Liver (tissue), 9 donors: ENCODE data around the gene PIWIL4. TPM values are rescaled to one million over a fixed set of nuclear protein-coding genes. Genes with fewer than 3 reads are reported as not detected.

Source experiments
- DNase-seq: peaks from one replicate; pipeline ENCODE4 v3.0.0-alpha.2; 2017; ENCODE audit warnings: low spot score
- H3K27ac ChIP-seq, 2 donors: one replicate each; pipeline ENCODE4 v1.7.0; 2013; ENCODE audit warnings: inconsistent platforms in 2 of 2, low read length in 2 of 2, control low read depth in 1 of 2, low read depth in 1 of 2, mild to moderate bottlenecking in 1 of 2
- H3K27me3 ChIP-seq, 4 donors: one replicate each; pipeline versions ENCODE4 v1.6.1 to v1.7.0; 2013; ENCODE audit warnings: low read length in 3 of 4, inconsistent platforms in 1 of 4, mild to moderate bottlenecking in 1 of 4, moderate library complexity in 1 of 4; ENCODE audit not compliant: control insufficient read depth in 4 of 4, insufficient read depth in 4 of 4
- H3K36me3 ChIP-seq, 4 donors: one replicate each; pipeline versions ENCODE4 v1.6.1 to v1.7.0; 2013; ENCODE audit warnings: low read length in 3 of 4, mild to moderate bottlenecking in 3 of 4, low read depth in 1 of 4, moderate library complexity in 1 of 4; ENCODE audit not compliant: control insufficient read depth in 4 of 4, insufficient read depth in 3 of 4
- H3K4me1 ChIP-seq, 4 donors: one replicate each; pipeline versions ENCODE4 v1.6.1 to v1.7.0; 2013; ENCODE audit warnings: low read length in 3 of 4, mild to moderate bottlenecking in 3 of 4, moderate library complexity in 1 of 4; ENCODE audit not compliant: control insufficient read depth in 4 of 4, insufficient read depth in 4 of 4
- H3K4me3 ChIP-seq, 3 donors: one replicate each; pipeline versions ENCODE4 v1.6.1 to v1.7.0; 2013; ENCODE audit warnings: low read length in 3 of 3, control low read depth in 1 of 3, low read depth in 1 of 3, mild to moderate bottlenecking in 1 of 3
- H3K9ac ChIP-seq, 2 donors: one replicate each; pipeline ENCODE4 v1.7.0; 2013; ENCODE audit warnings: low read length in 2 of 2, mild to moderate bottlenecking in 2 of 2, moderate library complexity in 2 of 2, control low read depth in 1 of 2, low read depth in 1 of 2
- H3K9me3 ChIP-seq, 4 donors: one replicate each; pipeline versions ENCODE4 v1.6.1 to v1.7.0; 2013; ENCODE audit warnings: low read length in 3 of 4; ENCODE audit not compliant: control insufficient read depth in 4 of 4
- CTCF ChIP-seq: fragments of 150-350 bp; IDR thresholded peaks from 2 replicates; pipeline ENCODE4 v1.5.1; 2017; ENCODE audit warnings: improper control_type of control experiment, low read depth, low read length; ENCODE audit not compliant: missing input control
- EGR1 ChIP-seq, 2 donors: IDR thresholded peaks; 2 replicates each; pipeline ENCODE4 v1.6.1; 2016 to 2018; ENCODE audit warnings: antibody characterized with exemption in 2 of 2, low read depth in 2 of 2
- FOXA2 ChIP-seq: IDR thresholded peaks from 2 replicates; pipeline ENCODE4 v1.6.1; 2016; ENCODE audit warnings: antibody characterized with exemption
- GABPA ChIP-seq, 2 donors: IDR thresholded peaks in 1 of 2; conservative IDR thresholded peaks in 1 of 2; 2 replicates each; pipeline ENCODE4 v1.6.1; 2016; ENCODE audit warnings: antibody characterized with exemption in 2 of 2, mild to moderate bottlenecking in 1 of 2, moderate library complexity in 1 of 2
- HNF4A ChIP-seq, 2 donors: conservative IDR thresholded peaks; 2 replicates each; pipeline ENCODE4 v1.6.1; 2016; ENCODE audit warnings: antibody characterized with exemption in 2 of 2, mild to moderate bottlenecking in 2 of 2
- JUND ChIP-seq, 2 donors: IDR thresholded peaks; 2 replicates each; pipeline ENCODE4 v1.6.1; 2016; ENCODE audit warnings: antibody characterized with exemption in 2 of 2
- NR2F2 ChIP-seq: IDR thresholded peaks from 2 replicates; pipeline ENCODE4 v1.6.1; 2016; ENCODE audit warnings: antibody characterized with exemption
- RAD21 ChIP-seq, 2 donors: IDR thresholded peaks; 2 replicates each; pipeline ENCODE4 v1.6.1; 2016; ENCODE audit warnings: antibody characterized with exemption in 2 of 2, mild to moderate bottlenecking in 2 of 2
- REST ChIP-seq: IDR thresholded peaks from 2 replicates; pipeline ENCODE4 v1.6.1; 2016; ENCODE audit warnings: antibody characterized with exemption, mild to moderate bottlenecking
- RXRA ChIP-seq, 2 donors: IDR thresholded peaks; 2 replicates each; pipeline ENCODE4 v1.6.1; 2017 to 2018; ENCODE audit warnings: antibody characterized with exemption in 2 of 2, mild to moderate bottlenecking in 1 of 2
- SP1 ChIP-seq: IDR thresholded peaks from 2 replicates; pipeline ENCODE4 v1.6.1; 2018; ENCODE audit warnings: antibody characterized with exemption, mild to moderate bottlenecking
- TAF1 ChIP-seq: conservative IDR thresholded peaks from 2 replicates; pipeline ENCODE4 v1.6.1; 2016; ENCODE audit warnings: antibody characterized with exemption, mild to moderate bottlenecking
- YY1 ChIP-seq: IDR thresholded peaks from 2 replicates; pipeline ENCODE4 v1.6.1; 2016; ENCODE audit warnings: antibody characterized with exemption, mild to moderate bottlenecking
- ZBTB33 ChIP-seq: IDR thresholded peaks from 2 replicates; pipeline ENCODE4 v1.6.1; 2016; ENCODE audit warnings: antibody characterized with exemption
- whole genome bisulfite sequencing: extraction: QIAGEN DNeasy Blood & Tissue Kit; methylation state at CpG from one replicate; pipeline ENCODE4 v1.1.7; 2013; 5-methylcytosine and 5-hydroxymethylcytosine counted together
- polyA plus RNA-seq, 2 donors: library from polyadenylated mRNA; stranded (reverse) in 1 of 2; unstranded in 1 of 2; fragments of 200-250 nt in 1 of 2; fragments of >200 nt in 1 of 2; fragmentation: Nextera tagmentation in 1 of 2; extraction: Ambion mirVana in 1 of 2; gene quantifications; one replicate each; pipeline versions ENCODE4 v1.2.1 to v1.2.3, GENCODE V29; 2013 to 2015
- total RNA-seq, 2 donors: library from RNA; depleted of rRNA; stranded (reverse); fragments of >200 nt; gene quantifications; one replicate each; pipeline ENCODE4 v1.2.3, GENCODE V29; 2014
- TF ChIP-seq, protein P1 (sequence below): IDR thresholded peaks from 2 replicates; pipeline ENCODE4 v1.6.1; 2016; ENCODE audit warnings: antibody characterized with exemption
- donor health status: healthy.
- donor health status: healthy.
- donor health status: healthy.
- donor health status: healthy.
- donor health status: healthy.

PIWIL4 gene
- total and polyA plus RNA-seq, 4 donors = 0.18 to 1.5 (median 0.51) TPM

GRCh38 chr11:94593030-94593429, 25.9 kb downstream of the PIWIL4 start (continued):
- no peak for TF ChIP-seq REST
- no peak for TF ChIP-seq EGR1 (IDR thresholded peaks at IDR 0.05; ENCODE audit: low read depth in 2 of 2)
- TF ChIP-seq FOXA2 = no peak
- TF ChIP-seq HNF4A (conservative IDR thresholded peaks at IDR 0.05) = no peak
- no peak for TF ChIP-seq TAF1
- no peak for TF ChIP-seq CTCF
- TF ChIP-seq GABPA (IDR thresholded peaks at IDR 0.05 in 1 of 2, conservative IDR thresholded peaks at IDR 0.05 in 1 of 2) = no peak

GRCh38 chr11:94595076-94595475, 27.9 kb downstream of the PIWIL4 start:
- no peak for DNase-seq
- 95% methylated on average over 6 of the region's 6 CpGs for WGBS
- H3K27me3 ChIP-seq = no peaks in the 10 kb centered on the region
- TF ChIP-seq SP1 = no peak
- no peak for TF ChIP-seq RXRA (IDR thresholded peaks at IDR 0.05)
- no peak for TF ChIP-seq GABPA (IDR thresholded peaks at IDR 0.05 in 1 of 2, conservative IDR thresholded peaks at IDR 0.05 in 1 of 2)
- TF ChIP-seq NR2F2 = no peak
- no peak for TF ChIP-seq RAD21 (IDR thresholded peaks at IDR 0.05)
- TF ChIP-seq EGR1 (IDR thresholded peaks at IDR 0.05; ENCODE audit: low read depth in 2 of 2) = no peak
- no peak for TF ChIP-seq YY1
- no peak for TF ChIP-seq ZBTB33
- no peak for TF ChIP-seq HNF4A (conservative IDR thresholded peaks at IDR 0.05)
- no peak for TF ChIP-seq JUND (IDR thresholded peaks at IDR 0.05)
- TF ChIP-seq REST = no peak
- TF ChIP-seq TAF1 = no peak
- TF ChIP-seq, protein P1, sequence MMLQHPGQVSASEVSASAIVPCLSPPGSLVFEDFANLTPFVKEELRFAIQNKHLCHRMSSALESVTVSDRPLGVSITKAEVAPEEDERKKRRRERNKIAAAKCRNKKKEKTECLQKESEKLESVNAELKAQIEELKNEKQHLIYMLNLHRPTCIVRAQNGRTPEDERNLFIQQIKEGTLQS = no peak
- no peak for TF ChIP-seq CTCF
- no peaks in the 10 kb centered on the region for H3K9me3 ChIP-seq
- peaks cover 0 to 2% (median 0%) of the 10 kb centered on the region in 4 donors for H3K36me3 ChIP-seq
- no peak overlapping the region for H3K4me3 ChIP-seq
- no peak overlapping the region for H3K27ac ChIP-seq
- no peaks in the 10 kb centered on the region for H3K4me1 ChIP-seq
- no peak overlapping the region for H3K9ac ChIP-seq
